ENCODE results near the gene MMP21.

GRCh38 chr10:125773687-125774543, 1.7 kb downstream of the MMP21 start:
- no peak for TF ChIP-seq NFRKB (IDR thresholded peaks at IDR 0.05)
- no peak for TF ChIP-seq SUZ12 (IDR thresholded peaks at IDR 0.05)
